Gastroesophageal sphincter (tissue), 3 donors: ENCODE data around the gene ATAD3A.
"Not testable (repeated sequence)": the region's sequence is repeated elsewhere in the genome, so short reads cannot be mapped to it uniquely, and the experiment has no call there.

Experiments
- CTCF ChIP-seq, 4 experiments: fragments of 200-600 bp in 2 of 4; fragments of 450-650 bp in 2 of 4; sonication (generic) in 1 of 4; IDR thresholded peaks; one replicate each; pipeline ENCODE4 v1.5.1; 2017 to 2019; ENCODE audit warnings: antibody characterized with exemption in 4 of 4, mild to moderate bottlenecking in 2 of 4, moderate library complexity in 2 of 4
- EP300 ChIP-seq: sonication (generic); formaldehyde crosslinking; IDR thresholded peaks from one replicate; pipeline ENCODE4 v1.6.1; 2017; ENCODE audit warnings: antibody characterized with exemption, mild to moderate bottlenecking
- POLR2A ChIP-seq, 2 donors: fragments of 450-650 bp; IDR thresholded peaks; one replicate each; pipeline ENCODE4 v1.6.1; 2017; ENCODE audit warnings: antibody characterized with exemption in 2 of 2, mild to moderate bottlenecking in 2 of 2, moderate library complexity in 1 of 2

GRCh38 chr1:1505801-1506200 is 6.2 kb upstream of the ATAD3A start:
- TF ChIP-seq POLR2A (IDR thresholded peaks at IDR 0.05); CTCF (IDR thresholded peaks at IDR 0.05); EP300: not testable (repeated sequence)
